ENCODE data around the gene MRPS26.

Gene MRPS26

GRCh38 chr20:3067139-3068014, 21.5 kb downstream of the MRPS26 start:
- H3K27ac ChIP-seq = no peak overlapping the region

GRCh38 chr20:3068075-3068474, 22.2 kb downstream of the MRPS26 start:
- TF ChIP-seq CTCF (conservative IDR thresholded peaks at IDR 0.05) = no peak
- no peak for TF ChIP-seq ZFX (IDR thresholded peaks at IDR 0.05)
- H3K27ac ChIP-seq = no peak overlapping the region

More at GRCh38 chr20:3067139-3068014, 21.5 kb downstream of the MRPS26 start:
- TF ChIP-seq CTCF (conservative IDR thresholded peaks at IDR 0.05) = no peak
- TF ChIP-seq ZFX (IDR thresholded peaks at IDR 0.05) = no peak

- TF ChIP-seq CTCF (conservative IDR thresholded peaks at IDR 0.05) = no peak; the same call in 1 of the 2 replicates
- TF ChIP-seq ZFX (IDR thresholded peaks at IDR 0.05) = no peak
These were observed 23.4 kb downstream of the MRPS26 start for GRCh38 chr20:3068986-3069900.

GRCh38 chr20:3070725-3071124, 24.9 kb downstream of the MRPS26 start:
- H3K27ac ChIP-seq = no peak overlapping the region
- TF ChIP-seq ZFX (IDR thresholded peaks at IDR 0.05) = no peak
- no peak for TF ChIP-seq CTCF (conservative IDR thresholded peaks at IDR 0.05)

More at GRCh38 chr20:3068986-3069900, 23.4 kb downstream of the MRPS26 start:
- H3K27ac ChIP-seq = no peak overlapping the region

GRCh38 chr20:3071266-3071609, 25.4 kb downstream of the MRPS26 start:
- TF ChIP-seq ZFX (IDR thresholded peaks at IDR 0.05) = no peak
- no peak for TF ChIP-seq CTCF (conservative IDR thresholded peaks at IDR 0.05)

GRCh38 chr20:3071610-3072529, 26.0 kb downstream of the MRPS26 start, which contains the start of gene OXT:
TSS of gene OXT (plus strand) at chr20:3071620. CDS start at chr20:3071656, 36 bp downstream.
- TF ChIP-seq CTCF (conservative IDR thresholded peaks at IDR 0.05) (no peak), ZFX (IDR thresholded peaks at IDR 0.05) (no peak)
- no peak within 1 kb of the TSS for H3K27ac ChIP-seq

More at GRCh38 chr20:3071266-3071609, 25.4 kb downstream of the MRPS26 start:
- H3K27ac ChIP-seq = no peak overlapping the region

Data from C4-2B (cell line).